SK-N-SH (cell line): Measurements from ENCODE around the gene GZMA. TPM values are rescaled to one million over a fixed set of nuclear protein-coding genes. Genes with fewer than 3 reads are reported as not detected.
"Not testable (repeated sequence)": the region's sequence is repeated elsewhere in the genome, so short reads cannot be mapped to it uniquely, and the experiment has no call there.

Source experiments
- CTCF ChIA-PET: fragments of 300-600, 350-600 bp; formaldehyde crosslinking; extraction: SDS; loops from one replicate; lab custom pipeline; 2021; lab: Yijun Ruan, JAX
- POLR2A ChIA-PET: fragments of 350-600 bp; sonication (Branson Sonifier 250); formaldehyde crosslinking; extraction: SDS; loops from one replicate; lab custom pipeline; 2020; ENCODE audit warnings: antibody characterized with exemption, inconsistent platforms; lab: Yijun Ruan, JAX
- DNase-seq: peaks from one replicate; pipeline ENCODE4 v3.0.0; 2012
- H2AFZ ChIP-seq: fragments of 200-600 bp; sonication (generic); 2 replicates; pipeline ENCODE4 v1.8.1; 2016; ENCODE audit warnings: antibody characterized with exemption, mild to moderate bottlenecking, low read depth
- H3F3A ChIP-seq: fragments of 200-600 bp; sonication (generic); replicated peaks from 2 replicates; pipeline ENCODE3; 2016; ENCODE audit warnings: antibody characterized with exemption, mild to moderate bottlenecking; ENCODE audit not compliant: insufficient read depth
- H3K27ac ChIP-seq, 2 experiments: fragments of 200-500 bp in 1 of 2; fragments of 200-600 bp in 1 of 2; sonication (Bioruptor generic) in 1 of 2; sonication (generic), shearing (Covaris generic) in 1 of 2; 2 replicates each; pipeline versions ENCODE4 v1.5.1 to v1.6.1; 2014 to 2016; ENCODE audit warnings: low read depth in 2 of 2, inconsistent platforms in 1 of 2, low read length in 1 of 2, mild to moderate bottlenecking in 1 of 2, mixed read lengths in 1 of 2
- H3K27me3 ChIP-seq: fragments of 200-600 bp; sonication (generic), shearing (Covaris generic); 2 replicates; pipeline ENCODE4 v1.6.1; 2016; ENCODE audit warnings: mixed run types; ENCODE audit not compliant: insufficient read depth
- H3K36me3 ChIP-seq, 2 experiments: fragments of 200-500 bp in 1 of 2; fragments of 200-600 bp in 1 of 2; sonication (Bioruptor generic) in 1 of 2; sonication (generic) in 1 of 2; replicated peaks in 1 of 2; 2 replicates each; pipeline versions ENCODE3 to v1.5.1; 2014 to 2016; ENCODE audit warnings: low read length in 1 of 2, mild to moderate bottlenecking in 1 of 2; ENCODE audit not compliant: insufficient read depth in 2 of 2, control insufficient read depth in 1 of 2
- H3K4me1 ChIP-seq, 2 experiments: fragments of 200-500 bp in 1 of 2; fragments of 200-600 bp in 1 of 2; sonication (Bioruptor generic) in 1 of 2; sonication (generic), shearing (Covaris generic) in 1 of 2; 2 replicates each; pipeline versions ENCODE4 v1.5.1 to v1.6.1; 2014 to 2016; ENCODE audit warnings: low read depth in 1 of 2, low read length in 1 of 2, mixed run types in 1 of 2; ENCODE audit not compliant: insufficient read depth in 2 of 2, control insufficient read depth in 1 of 2
- H3K4me2 ChIP-seq: fragments of 200-600 bp; sonication (generic), shearing (Covaris generic); 2 replicates; pipeline ENCODE4 v1.6.1; 2017; ENCODE audit warnings: mixed run types
- H3K4me3 ChIP-seq, 2 experiments: fragments of 200-500 bp in 1 of 2; fragments of 200-600 bp in 1 of 2; sonication (Bioruptor generic) in 1 of 2; sonication (generic), shearing (Covaris generic) in 1 of 2; 2 replicates each; pipeline versions ENCODE4 v1.5.1 to v1.8.1; 2014 to 2016; ENCODE audit warnings: low read depth in 2 of 2, inconsistent platforms in 1 of 2, low read length in 1 of 2, mild to moderate bottlenecking in 1 of 2, mixed read lengths in 1 of 2, moderate library complexity in 1 of 2
- H3K79me2 ChIP-seq: fragments of 200-600 bp; sonication (generic); 2 replicates; pipeline ENCODE4 v1.8.1; 2017; ENCODE audit warnings: mild to moderate bottlenecking; ENCODE audit not compliant: insufficient read depth
- H3K9ac ChIP-seq: fragments of 200-600 bp; sonication (generic); 2 replicates; pipeline ENCODE4 v1.6.1; 2017; ENCODE audit warnings: mixed run types
- H3K9me2 ChIP-seq: fragments of 200-600 bp; sonication (generic); 2 replicates; pipeline ENCODE4 v1.6.1; 2017; ENCODE audit warnings: mixed run types
- H3K9me3 ChIP-seq: fragments of 200-600 bp; sonication (generic); 2 replicates; pipeline ENCODE4 v1.6.1; 2017; ENCODE audit warnings: mixed run types, mild to moderate bottlenecking, moderate library complexity
- H4K20me1 ChIP-seq: fragments of 200-600 bp; sonication (generic); 2 replicates; pipeline ENCODE4 v1.6.1; 2017; ENCODE audit warnings: mild to moderate bottlenecking, mixed run types; ENCODE audit not compliant: insufficient read depth
- ELF1 ChIP-seq: IDR thresholded peaks from 2 replicates; pipeline ENCODE4 v1.4.0; 2012
- FOSL2 ChIP-seq: IDR thresholded peaks from 2 replicates; pipeline ENCODE4 v1.4.0; 2012; ENCODE audit warnings: low read depth, mild to moderate bottlenecking, moderate library complexity, borderline replicate concordance
- GABPA ChIP-seq: IDR thresholded peaks from 2 replicates; pipeline ENCODE4 v1.4.0; 2012; ENCODE audit warnings: low read depth, mild to moderate bottlenecking
- GATA2 ChIP-seq: sonication (generic); formaldehyde crosslinking; IDR thresholded peaks from 2 replicates; pipeline ENCODE4 v1.5.0; 2020; ENCODE audit warnings: mild to moderate bottlenecking, missing genetic modification reagents
- JUND ChIP-seq: IDR thresholded peaks from 2 replicates; pipeline ENCODE4 v1.4.0; 2012
- MEF2A ChIP-seq: IDR thresholded peaks from 2 replicates; pipeline ENCODE4 v1.4.0; 2012; ENCODE audit warnings: low read depth, borderline replicate concordance
- MXI1 ChIP-seq: IDR thresholded peaks from 2 replicates; pipeline ENCODE4 v1.6.1; 2012; ENCODE audit warnings: mild to moderate bottlenecking, low read depth, low read length, improper control_type of control experiment
- NFIC ChIP-seq: IDR thresholded peaks from 2 replicates; pipeline ENCODE4 v1.4.0; 2012; ENCODE audit warnings: borderline replicate concordance
- NRF1 ChIP-seq: IDR thresholded peaks from 2 replicates; pipeline ENCODE4 v1.6.1; 2012; ENCODE audit warnings: low read depth, mild to moderate bottlenecking, low read length
- RFX5 ChIP-seq: IDR thresholded peaks from 2 replicates; pipeline ENCODE4 v1.6.1; 2012; ENCODE audit warnings: mild to moderate bottlenecking, improper control_type of control experiment, low read length
- WGBS: methylation state at CpG from one replicate; pipeline ENCODE4 v1.1.6; 2017; ENCODE audit warnings: low lambda C conversion rate; 5-methylcytosine and 5-hydroxymethylcytosine counted together
- polyA plus RNA-seq, 3 experiments: library from polyadenylated mRNA; depleted of rRNA; stranded (reverse); fragments of >200 nt; gene quantifications; 2 replicates each; pipeline ENCODE4 v1.2.3, GENCODE V29; 2012
- TF ChIP-seq, protein P1 (sequence below): IDR thresholded peaks from 2 replicates; pipeline ENCODE4 v1.6.1; 2012; ENCODE audit warnings: mild to moderate bottlenecking, low read depth, low read length, moderate library complexity
- TF ChIP-seq, protein P2 (sequence below): IDR thresholded peaks from 2 replicates; pipeline ENCODE4; 2012
- TF ChIP-seq, protein P3 (sequence below): IDR thresholded peaks from 2 replicates; pipeline ENCODE4 v1.4.0; 2012; ENCODE audit warnings: low read depth, borderline replicate concordance

The GZMA gene
- polyA plus RNA-seq, 1 of the 3 experiments (the other 2 are of a cell fraction): 0.07 TPM

DNA sequence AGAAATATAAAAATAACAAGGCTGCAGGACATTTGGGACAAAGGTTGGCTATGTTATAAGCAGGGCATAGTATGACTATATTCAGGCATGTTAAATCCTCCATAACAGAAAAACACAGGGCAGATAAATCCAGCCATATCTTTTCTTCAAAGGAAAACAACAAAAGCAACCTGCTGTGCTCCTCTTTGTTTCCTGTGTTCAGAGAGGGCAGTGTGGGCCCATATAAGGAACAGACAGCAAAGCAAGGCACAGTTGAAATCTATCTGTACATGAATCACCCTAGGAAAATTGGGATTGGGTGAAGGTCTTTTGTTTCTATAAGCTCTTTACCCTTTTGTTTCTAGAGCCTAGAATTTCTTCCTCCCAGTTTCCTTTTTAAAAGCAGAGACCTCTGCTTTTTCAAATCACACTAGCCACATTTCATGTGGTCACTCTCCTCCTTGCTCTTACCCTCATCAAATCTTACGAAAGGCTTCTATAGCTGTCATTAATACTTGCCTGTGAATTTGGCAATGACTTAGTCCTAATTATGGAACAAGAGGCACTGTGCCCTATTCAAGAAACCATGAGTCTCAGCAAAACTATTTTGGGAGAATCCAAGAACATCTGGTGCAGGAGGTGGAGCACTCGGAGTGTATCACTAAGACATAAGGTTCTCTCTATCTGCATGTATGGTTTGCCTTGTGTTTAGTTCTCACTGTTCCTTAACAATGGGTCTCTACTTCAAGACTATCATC is 1.8 kb downstream of the GZMA start (continued):
- TF ChIP-seq, protein P1, sequence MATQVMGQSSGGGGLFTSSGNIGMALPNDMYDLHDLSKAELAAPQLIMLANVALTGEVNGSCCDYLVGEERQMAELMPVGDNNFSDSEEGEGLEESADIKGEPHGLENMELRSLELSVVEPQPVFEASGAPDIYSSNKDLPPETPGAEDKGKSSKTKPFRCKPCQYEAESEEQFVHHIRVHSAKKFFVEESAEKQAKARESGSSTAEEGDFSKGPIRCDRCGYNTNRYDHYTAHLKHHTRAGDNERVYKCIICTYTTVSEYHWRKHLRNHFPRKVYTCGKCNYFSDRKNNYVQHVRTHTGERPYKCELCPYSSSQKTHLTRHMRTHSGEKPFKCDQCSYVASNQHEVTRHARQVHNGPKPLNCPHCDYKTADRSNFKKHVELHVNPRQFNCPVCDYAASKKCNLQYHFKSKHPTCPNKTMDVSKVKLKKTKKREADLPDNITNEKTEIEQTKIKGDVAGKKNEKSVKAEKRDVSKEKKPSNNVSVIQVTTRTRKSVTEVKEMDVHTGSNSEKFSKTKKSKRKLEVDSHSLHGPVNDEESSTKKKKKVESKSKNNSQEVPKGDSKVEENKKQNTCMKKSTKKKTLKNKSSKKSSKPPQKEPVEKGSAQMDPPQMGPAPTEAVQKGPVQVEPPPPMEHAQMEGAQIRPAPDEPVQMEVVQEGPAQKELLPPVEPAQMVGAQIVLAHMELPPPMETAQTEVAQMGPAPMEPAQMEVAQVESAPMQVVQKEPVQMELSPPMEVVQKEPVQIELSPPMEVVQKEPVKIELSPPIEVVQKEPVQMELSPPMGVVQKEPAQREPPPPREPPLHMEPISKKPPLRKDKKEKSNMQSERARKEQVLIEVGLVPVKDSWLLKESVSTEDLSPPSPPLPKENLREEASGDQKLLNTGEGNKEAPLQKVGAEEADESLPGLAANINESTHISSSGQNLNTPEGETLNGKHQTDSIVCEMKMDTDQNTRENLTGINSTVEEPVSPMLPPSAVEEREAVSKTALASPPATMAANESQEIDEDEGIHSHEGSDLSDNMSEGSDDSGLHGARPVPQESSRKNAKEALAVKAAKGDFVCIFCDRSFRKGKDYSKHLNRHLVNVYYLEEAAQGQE: no peak
- no peak for TF ChIP-seq GABPA
- no peak for TF ChIP-seq JUND
- no peak for TF ChIP-seq MXI1
- TF ChIP-seq FOSL2: no peak
- TF ChIP-seq GATA2 (CRISPR knock-in tag): no peak

GRCh38 chr5:55104946-55105701 is 2.7 kb downstream of the GZMA start:
- H3K36me3 ChIP-seq: no peaks in the 10 kb centered on the region
- WGBS: 6% methylated on average over 5 of the region's 5 CpGs
- no peaks in the 10 kb centered on the region for H3K9me2 ChIP-seq
- H3K4me3 ChIP-seq: no peak overlapping the region
- H3K4me1 ChIP-seq: no peaks in the 10 kb centered on the region; a peak in 1 of 4 replicates
- no peak overlapping the region for H2AFZ ChIP-seq
- no peaks in the 10 kb centered on the region for H3F3A ChIP-seq
- DNase-seq: no peak
- ChIA-PET CTCF (interaction anchor here (1.0 kb wide), 1 partner anchor 41 kb away, joined by 3 read pairs; no protein-coding TSS in a partner anchor), POLR2A (no interaction called here)
- TF ChIP-seq NFIC (no peak), RFX5 (no peak), NRF1 (no peak), MEF2A (no peak), ELF1 (no peak), GATA2 (CRISPR knock-in tag) (no peak), JUND (no peak)
- TF ChIP-seq, protein P2, sequence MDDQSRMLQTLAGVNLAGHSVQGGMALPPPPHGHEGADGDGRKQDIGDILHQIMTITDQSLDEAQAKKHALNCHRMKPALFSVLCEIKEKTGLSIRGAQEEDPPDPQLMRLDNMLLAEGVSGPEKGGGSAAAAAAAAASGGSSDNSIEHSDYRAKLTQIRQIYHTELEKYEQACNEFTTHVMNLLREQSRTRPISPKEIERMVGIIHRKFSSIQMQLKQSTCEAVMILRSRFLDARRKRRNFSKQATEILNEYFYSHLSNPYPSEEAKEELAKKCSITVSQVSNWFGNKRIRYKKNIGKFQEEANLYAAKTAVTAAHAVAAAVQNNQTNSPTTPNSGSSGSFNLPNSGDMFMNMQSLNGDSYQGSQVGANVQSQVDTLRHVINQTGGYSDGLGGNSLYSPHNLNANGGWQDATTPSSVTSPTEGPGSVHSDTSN: no peak
- TF ChIP-seq, protein P3, sequence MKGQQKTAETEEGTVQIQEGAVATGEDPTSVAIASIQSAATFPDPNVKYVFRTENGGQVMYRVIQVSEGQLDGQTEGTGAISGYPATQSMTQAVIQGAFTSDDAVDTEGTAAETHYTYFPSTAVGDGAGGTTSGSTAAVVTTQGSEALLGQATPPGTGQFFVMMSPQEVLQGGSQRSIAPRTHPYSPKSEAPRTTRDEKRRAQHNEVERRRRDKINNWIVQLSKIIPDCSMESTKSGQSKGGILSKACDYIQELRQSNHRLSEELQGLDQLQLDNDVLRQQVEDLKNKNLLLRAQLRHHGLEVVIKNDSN: no peak
- no peaks in the 10 kb centered on the region for H4K20me1 ChIP-seq
- H3K79me2 ChIP-seq: no peaks in the 10 kb centered on the region
- no peak overlapping the region for H3K27ac ChIP-seq
- no peak overlapping the region for H3K4me2 ChIP-seq
- H3K9ac ChIP-seq: no peak overlapping the region
- H3K27me3 ChIP-seq: no peaks in the 10 kb centered on the region; the same call in 1 of the 2 replicates
- H3K9me3 ChIP-seq: no peaks in the 10 kb centered on the region

DNA sequence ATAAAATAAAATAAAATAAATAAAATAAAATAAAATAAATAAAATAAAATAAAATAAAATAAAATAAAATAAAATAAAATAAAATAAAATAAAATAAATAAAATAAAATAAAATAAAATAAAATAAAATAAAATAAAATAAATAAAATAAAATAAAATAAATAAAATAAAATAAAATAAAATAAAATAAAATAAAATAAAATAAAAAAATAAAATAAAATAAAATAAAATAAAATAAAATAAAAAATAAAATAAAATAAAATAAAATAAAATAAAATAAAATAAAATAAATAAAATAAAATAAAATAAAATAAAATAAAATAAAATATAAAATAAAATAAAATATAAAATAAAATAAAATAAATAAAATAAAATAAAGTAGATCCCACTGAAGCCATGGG is 3.5 kb downstream of the GZMA start:
- H3K27ac ChIP-seq, H3F3A ChIP-seq, H4K20me1 ChIP-seq, H3K79me2 ChIP-seq, H3K27me3 ChIP-seq, H3K9me2 ChIP-seq, H2AFZ ChIP-seq, DNase-seq, H3K4me2 ChIP-seq, H3K9me3 ChIP-seq, POLR2A ChIA-PET, CTCF ChIA-PET, H3K9ac ChIP-seq, H3K36me3 ChIP-seq, H3K4me1 ChIP-seq, H3K4me3 ChIP-seq: not testable (repeated sequence)
